ENCODE measurements around the gene CPSF3.

DNA sequence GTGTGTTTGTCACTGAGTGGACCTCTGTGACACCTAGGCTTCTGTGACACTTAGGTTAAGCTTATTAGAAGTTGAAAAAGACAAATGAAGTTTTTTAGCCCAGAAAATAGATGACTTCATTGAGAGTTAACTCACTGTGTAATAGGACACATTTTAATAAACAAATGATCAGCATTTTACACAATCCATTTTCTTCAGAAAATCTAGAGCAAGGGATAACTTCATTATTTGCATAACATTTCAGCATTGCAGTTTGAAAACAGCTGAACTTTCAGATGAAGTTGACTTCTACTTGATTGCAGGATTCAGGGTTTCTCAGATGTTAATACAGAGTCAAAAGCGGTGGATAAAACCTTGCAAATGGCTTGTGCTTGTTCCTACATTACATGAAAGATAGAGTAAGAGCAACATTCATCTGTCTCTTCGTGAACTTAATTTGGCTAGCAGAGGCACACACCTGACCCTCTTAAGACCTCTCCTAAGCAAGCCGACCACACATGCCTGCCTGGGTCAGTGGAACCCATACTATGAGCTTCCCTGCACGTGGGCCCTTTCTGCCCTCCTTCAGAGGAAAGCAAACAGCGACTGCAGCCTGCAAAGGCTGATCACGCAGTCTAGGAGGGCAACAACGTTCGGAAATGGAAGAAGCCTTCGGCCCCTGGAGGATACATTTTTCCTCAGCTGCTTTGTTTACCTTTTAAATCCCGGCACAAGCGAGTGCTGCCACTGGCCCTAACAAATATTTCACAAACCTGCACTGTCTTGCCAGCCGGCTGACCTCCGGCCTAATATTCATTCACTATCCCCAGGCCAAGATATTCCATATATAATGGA, 16.7 kb upstream of the CPSF3 start:
- TF ChIP-seq, protein P1, sequence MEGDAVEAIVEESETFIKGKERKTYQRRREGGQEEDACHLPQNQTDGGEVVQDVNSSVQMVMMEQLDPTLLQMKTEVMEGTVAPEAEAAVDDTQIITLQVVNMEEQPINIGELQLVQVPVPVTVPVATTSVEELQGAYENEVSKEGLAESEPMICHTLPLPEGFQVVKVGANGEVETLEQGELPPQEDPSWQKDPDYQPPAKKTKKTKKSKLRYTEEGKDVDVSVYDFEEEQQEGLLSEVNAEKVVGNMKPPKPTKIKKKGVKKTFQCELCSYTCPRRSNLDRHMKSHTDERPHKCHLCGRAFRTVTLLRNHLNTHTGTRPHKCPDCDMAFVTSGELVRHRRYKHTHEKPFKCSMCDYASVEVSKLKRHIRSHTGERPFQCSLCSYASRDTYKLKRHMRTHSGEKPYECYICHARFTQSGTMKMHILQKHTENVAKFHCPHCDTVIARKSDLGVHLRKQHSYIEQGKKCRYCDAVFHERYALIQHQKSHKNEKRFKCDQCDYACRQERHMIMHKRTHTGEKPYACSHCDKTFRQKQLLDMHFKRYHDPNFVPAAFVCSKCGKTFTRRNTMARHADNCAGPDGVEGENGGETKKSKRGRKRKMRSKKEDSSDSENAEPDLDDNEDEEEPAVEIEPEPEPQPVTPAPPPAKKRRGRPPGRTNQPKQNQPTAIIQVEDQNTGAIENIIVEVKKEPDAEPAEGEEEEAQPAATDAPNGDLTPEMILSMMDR (IDR thresholded peaks at IDR 0.05): no peak
- TF ChIP-seq, protein P2, sequence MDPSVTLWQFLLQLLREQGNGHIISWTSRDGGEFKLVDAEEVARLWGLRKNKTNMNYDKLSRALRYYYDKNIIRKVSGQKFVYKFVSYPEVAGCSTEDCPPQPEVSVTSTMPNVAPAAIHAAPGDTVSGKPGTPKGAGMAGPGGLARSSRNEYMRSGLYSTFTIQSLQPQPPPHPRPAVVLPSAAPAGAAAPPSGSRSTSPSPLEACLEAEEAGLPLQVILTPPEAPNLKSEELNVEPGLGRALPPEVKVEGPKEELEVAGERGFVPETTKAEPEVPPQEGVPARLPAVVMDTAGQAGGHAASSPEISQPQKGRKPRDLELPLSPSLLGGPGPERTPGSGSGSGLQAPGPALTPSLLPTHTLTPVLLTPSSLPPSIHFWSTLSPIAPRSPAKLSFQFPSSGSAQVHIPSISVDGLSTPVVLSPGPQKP (IDR thresholded peaks at IDR 0.05; ENCODE audit: low read depth, low read length): no peak
- no peak for TF ChIP-seq EP300 (IDR thresholded peaks at IDR 0.05)
- no peak for TF ChIP-seq BHLHE40 (IDR thresholded peaks at IDR 0.05; ENCODE audit: low read depth, low read length)
- TF ChIP-seq POLR2A (IDR thresholded peaks at IDR 0.05; ENCODE audit: low read length): no peak
- TF ChIP-seq, protein P3, sequence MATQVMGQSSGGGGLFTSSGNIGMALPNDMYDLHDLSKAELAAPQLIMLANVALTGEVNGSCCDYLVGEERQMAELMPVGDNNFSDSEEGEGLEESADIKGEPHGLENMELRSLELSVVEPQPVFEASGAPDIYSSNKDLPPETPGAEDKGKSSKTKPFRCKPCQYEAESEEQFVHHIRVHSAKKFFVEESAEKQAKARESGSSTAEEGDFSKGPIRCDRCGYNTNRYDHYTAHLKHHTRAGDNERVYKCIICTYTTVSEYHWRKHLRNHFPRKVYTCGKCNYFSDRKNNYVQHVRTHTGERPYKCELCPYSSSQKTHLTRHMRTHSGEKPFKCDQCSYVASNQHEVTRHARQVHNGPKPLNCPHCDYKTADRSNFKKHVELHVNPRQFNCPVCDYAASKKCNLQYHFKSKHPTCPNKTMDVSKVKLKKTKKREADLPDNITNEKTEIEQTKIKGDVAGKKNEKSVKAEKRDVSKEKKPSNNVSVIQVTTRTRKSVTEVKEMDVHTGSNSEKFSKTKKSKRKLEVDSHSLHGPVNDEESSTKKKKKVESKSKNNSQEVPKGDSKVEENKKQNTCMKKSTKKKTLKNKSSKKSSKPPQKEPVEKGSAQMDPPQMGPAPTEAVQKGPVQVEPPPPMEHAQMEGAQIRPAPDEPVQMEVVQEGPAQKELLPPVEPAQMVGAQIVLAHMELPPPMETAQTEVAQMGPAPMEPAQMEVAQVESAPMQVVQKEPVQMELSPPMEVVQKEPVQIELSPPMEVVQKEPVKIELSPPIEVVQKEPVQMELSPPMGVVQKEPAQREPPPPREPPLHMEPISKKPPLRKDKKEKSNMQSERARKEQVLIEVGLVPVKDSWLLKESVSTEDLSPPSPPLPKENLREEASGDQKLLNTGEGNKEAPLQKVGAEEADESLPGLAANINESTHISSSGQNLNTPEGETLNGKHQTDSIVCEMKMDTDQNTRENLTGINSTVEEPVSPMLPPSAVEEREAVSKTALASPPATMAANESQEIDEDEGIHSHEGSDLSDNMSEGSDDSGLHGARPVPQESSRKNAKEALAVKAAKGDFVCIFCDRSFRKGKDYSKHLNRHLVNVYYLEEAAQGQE (IDR thresholded peaks at IDR 0.05): no peak
- TF ChIP-seq CEBPB (IDR thresholded peaks at IDR 0.05): no peak
- no peak for TF ChIP-seq CHD2 (IDR thresholded peaks at IDR 0.05; ENCODE audit: low read length, partially characterized antibody)
- no peak for TF ChIP-seq PHF8 (IDR thresholded peaks at IDR 0.05; ENCODE audit: borderline replicate concordance, low read depth)
- no peak for TF ChIP-seq RAD21 (conservative IDR thresholded peaks at IDR 0.05 in 1 of 2, IDR thresholded peaks at IDR 0.05 in 1 of 2)
- TF ChIP-seq, protein P4, sequence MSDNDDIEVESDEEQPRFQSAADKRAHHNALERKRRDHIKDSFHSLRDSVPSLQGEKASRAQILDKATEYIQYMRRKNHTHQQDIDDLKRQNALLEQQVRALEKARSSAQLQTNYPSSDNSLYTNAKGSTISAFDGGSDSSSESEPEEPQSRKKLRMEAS (IDR thresholded peaks at IDR 0.05): no peak

Data from A549 (cell line).